K562 (cell line): Measurements from ENCODE around the gene LMNA. TPM values are rescaled to one million over a fixed set of nuclear protein-coding genes. Genes with fewer than 3 reads are reported as not detected.

Source experiments
- ATAC-seq: fragments of 200-7000 bp; cut with Tn5 transposase; 3 replicates; pipeline ENCODE4 v1.9.1; 2020; ENCODE audit warnings: moderate library complexity
- BruUV-seq: library from RNA; stranded (reverse); fragments of 400-500 nt; replicated peaks from 2 replicates; lab custom pipeline; 2021; lab: Mats Ljungman, UMichigan
- CTCF ChIA-PET: fragments of 300-600 bp; formaldehyde crosslinking; extraction: SDS; loops from one replicate; lab custom pipeline; 2021; ENCODE audit warnings: low intra/inter-chr PET ratio; lab: Yijun Ruan, JAX
- POLR2A ChIA-PET: fragments of 300-600, 350-650 bp; sonication (Branson Sonifier 250); formaldehyde crosslinking; extraction: SDS; loops from one replicate; lab custom pipeline; 2021; ENCODE audit warnings: antibody characterized with exemption, inconsistent platforms; lab: Yijun Ruan, JAX
- DNase-seq, 4 experiments: peaks; one replicate each; pipeline versions ENCODE4 v3.0.0 to v3.0.0-alpha.2; 2011 to 2018; ENCODE audit warnings: low spot score in 3 of 4, mixed read lengths in 3 of 4; ENCODE audit errors: extremely low read depth in 1 of 4
- FAIRE-seq: peaks from 2 replicates; lab custom pipeline; 2011; peaks lifted over from hg19 to GRCh38; lab: Jason Lieb, UNC
- H2AFZ ChIP-seq: 2 replicates; pipeline ENCODE4 v1.6.0; 2011; ENCODE audit warnings: low read depth, low read length, control low read depth, inconsistent platforms
- H3K27ac ChIP-seq: fragments of 200-600 bp; 3 replicates; pipeline ENCODE4 v1.8.0; 2011; ENCODE audit warnings: low read depth, mild to moderate bottlenecking, control low read depth, inconsistent platforms, low read length, moderate library complexity, mixed read lengths; ENCODE audit errors: extremely low read depth
- H3K27me3 ChIP-seq, 2 experiments: fragments of 300-600 bp in 1 of 2; 2 replicates in 1 of 2; 3 replicates in 1 of 2; pipeline versions ENCODE4 v1.6.0 to v1.8.0; 2011; ENCODE audit warnings: inconsistent platforms in 2 of 2, low read length in 2 of 2, mild to moderate bottlenecking in 1 of 2, mixed read lengths in 1 of 2, moderate library complexity in 1 of 2; ENCODE audit not compliant: control insufficient read depth in 2 of 2, insufficient read depth in 2 of 2
- H3K36me3 ChIP-seq: fragments of 300-600 bp; 3 replicates; pipeline ENCODE4 v1.8.0; 2011; ENCODE audit warnings: mild to moderate bottlenecking, low read length, inconsistent platforms; ENCODE audit not compliant: control insufficient read depth, insufficient read depth
- H3K4me1 ChIP-seq, 2 experiments: fragments of 200-600 bp in 1 of 2; replicated peaks in 1 of 2; 2 replicates in 1 of 2; 3 replicates in 1 of 2; pipeline versions ENCODE4 v1.5.1 to v1.8.0; 2011; ENCODE audit warnings: inconsistent platforms in 2 of 2, low read length in 2 of 2, mild to moderate bottlenecking in 1 of 2, mixed read lengths in 1 of 2, moderate library complexity in 1 of 2; ENCODE audit not compliant: control insufficient read depth in 2 of 2, insufficient read depth in 2 of 2
- H3K4me2 ChIP-seq: 2 replicates; pipeline ENCODE4 v1.6.1; 2011; ENCODE audit warnings: low read length, control low read depth, inconsistent platforms, mixed read lengths; ENCODE audit not compliant: insufficient read depth
- H3K4me3 ChIP-seq: fragments of 200-600 bp; sonication (generic), shearing (Covaris generic); 2 replicates; pipeline ENCODE4 v1.5.1; 2016; ENCODE audit warnings: control low read depth, inconsistent platforms
- H3K79me2 ChIP-seq: fragments of 200-600 bp; 3 replicates; pipeline ENCODE4 v1.8.0; 2011; ENCODE audit warnings: low read length, inconsistent platforms; ENCODE audit not compliant: control insufficient read depth, insufficient read depth
- H3K9ac ChIP-seq, 2 experiments: 2 replicates each; pipeline versions ENCODE4 v1.6.0 to v1.6.1; 2011; ENCODE audit warnings: low read depth in 2 of 2, low read length in 2 of 2, control low read depth in 1 of 2, inconsistent platforms in 1 of 2, mild to moderate bottlenecking in 1 of 2, mixed read lengths in 1 of 2; ENCODE audit not compliant: insufficient read depth in 1 of 2
- H3K9me1 ChIP-seq: one replicate; pipeline ENCODE4 v1.6.0; 2011; ENCODE audit warnings: inconsistent platforms, mild to moderate bottlenecking, low read length, moderate library complexity; ENCODE audit not compliant: control insufficient read depth, insufficient read depth
- H3K9me3 ChIP-seq: replicated peaks from 2 replicates; pipeline ENCODE4 v1.5.1; 2011; ENCODE audit warnings: low read depth, low read length, inconsistent platforms; ENCODE audit not compliant: control insufficient read depth, insufficient read depth
- H4K20me1 ChIP-seq: replicated peaks from 2 replicates; pipeline ENCODE4 v1.6.1; 2011; ENCODE audit warnings: low read length, inconsistent platforms, mixed read lengths; ENCODE audit not compliant: control insufficient read depth, insufficient read depth
- CBX3 ChIP-seq, 2 experiments: IDR thresholded peaks; 1 replicate in 1 of 2; 2 replicates in 1 of 2; pipeline ENCODE4 v1.6.1; 2012; ENCODE audit warnings: inconsistent platforms in 2 of 2, low read length in 2 of 2, borderline replicate concordance in 1 of 2, control low read depth in 1 of 2
- DNMT1 ChIP-seq: fragments of 450-650 bp; IDR thresholded peaks from 2 replicates; pipeline ENCODE4 v1.6.1; 2016; ENCODE audit warnings: antibody characterized with exemption, mild to moderate bottlenecking
- ERF ChIP-seq: fragments of 450-650 bp; formaldehyde crosslinking; IDR thresholded peaks from 2 replicates; pipeline ENCODE4 v1.4.0; 2020; ENCODE audit warnings: mild to moderate bottlenecking, mixed read lengths
- GATA2 ChIP-seq: sonication (generic); formaldehyde crosslinking; IDR thresholded peaks from 2 replicates; pipeline ENCODE4 v1.4.0; 2020; ENCODE audit warnings: mild to moderate bottlenecking, missing genetic modification reagents
- IFI16 ChIP-seq: fragments of 250-450 bp; sonication (Bioruptor Pico); IDR thresholded peaks from 2 replicates; pipeline ENCODE4 v2.1.2; 2022; ENCODE audit warnings: mild to moderate bottlenecking, inconsistent platforms
- KLF13 ChIP-seq: fragments of 450-650 bp; IDR thresholded peaks from 2 replicates; pipeline ENCODE4 v1.6.1; 2016; ENCODE audit warnings: missing genetic modification characterization, low read depth, mild to moderate bottlenecking, missing compliant biosample characterization, moderate library complexity, borderline replicate concordance
- MXI1 ChIP-seq: IDR thresholded peaks from 2 replicates; pipeline ENCODE4 v1.6.1; 2011; ENCODE audit warnings: low read depth, mild to moderate bottlenecking, improper control_type of control experiment, low read length
- NFE2 ChIP-seq: IDR thresholded peaks from 2 replicates; pipeline ENCODE4 v1.6.1; 2014; ENCODE audit warnings: antibody characterized with exemption, low read depth
- NFIC ChIP-seq: fragments of 450-650 bp; IDR thresholded peaks from 2 replicates; pipeline ENCODE4 v1.6.1; 2017; ENCODE audit warnings: mild to moderate bottlenecking, inconsistent platforms
- SP1 ChIP-seq: sonication (generic); formaldehyde crosslinking; IDR thresholded peaks from 2 replicates; pipeline ENCODE4 v1.8.1; 2022; ENCODE audit warnings: mild to moderate bottlenecking, missing genetic modification reagents
- ZBTB26 ChIP-seq: fragments of 450-650 bp; formaldehyde crosslinking; IDR thresholded peaks from 2 replicates; pipeline ENCODE4 v1.4.0; 2022; ENCODE audit warnings: missing genetic modification characterization
- ZKSCAN3 ChIP-seq: fragments of 250-450 bp; sonication (Bioruptor Pico); IDR thresholded peaks from 2 replicates; pipeline ENCODE4 v1.4.0; 2020
- ZNF253 ChIP-seq: fragments of 250-450 bp; sonication (Bioruptor Pico); conservative IDR thresholded peaks from 2 replicates; pipeline ENCODE4 v1.6.1; 2021; ENCODE audit warnings: mild to moderate bottlenecking
- ZNF3 ChIP-seq: fragments of 250-450 bp; sonication (Bioruptor Pico); IDR thresholded peaks from 2 replicates; pipeline ENCODE4 v1.5.0; 2021; ENCODE audit warnings: mild to moderate bottlenecking, moderate library complexity
- ZNF324 ChIP-seq: fragments of 250-450 bp; sonication (Bioruptor Pico); IDR thresholded peaks from 2 replicates; pipeline ENCODE4 v1.4.0; 2020; ENCODE audit warnings: mild to moderate bottlenecking
- ZNF347 ChIP-seq: fragments of 450-650 bp; formaldehyde crosslinking; IDR thresholded peaks from 2 replicates; pipeline ENCODE4 v1.4.0; 2020; ENCODE audit warnings: low read depth, mild to moderate bottlenecking, moderate library complexity
- ZNF830 ChIP-seq: fragments of 250-450 bp; sonication (Bioruptor Pico); IDR thresholded peaks from 2 replicates; pipeline ENCODE4 v1.5.0; 2021; ENCODE audit warnings: mild to moderate bottlenecking
- WGBS: fragments of 100-300 bp; shearing (Covaris generic); methylation state at CpG from one replicate; pipeline ENCODE4 v1.1.6; 2016; ENCODE audit warnings: low coverage, mixed read lengths; ENCODE audit not compliant: insufficient coverage; ENCODE audit errors: missing lambda C conversion rate; 5-methylcytosine and 5-hydroxymethylcytosine counted together
- in situ Hi-C: fragments of 300-500 bp; cut with MboI; formaldehyde crosslinking; loops from 4 replicates; pipeline ENCODE4 v1.15.0; 2018; ENCODE audit warnings: inconsistent platforms, mixed read lengths
- intact Hi-C: fragments of 100-400 bp; cut with micrococcal nuclease; formaldehyde crosslinking; loops from 2 replicates; pipeline ENCODE4 v1.14.2; 2022
- polyA plus RNA-seq, 8 experiments: library from polyadenylated mRNA; depleted of rRNA in 4 of 8; stranded (reverse) in 5 of 8; unstranded in 3 of 8; fragments of >200 nt; fragmentation: Nextera tagmentation in 2 of 8; fragmentation: Illumina TruSeq in 1 of 8; extraction: Ambion mirVana in 2 of 8; extraction: Trizol in 1 of 8; gene quantifications; 2 replicates each; pipeline versions ENCODE4 v1.2.1 to v1.2.3, GENCODE V29; 2011 to 2014; ENCODE audit warnings: inconsistent platforms in 1 of 8, missing spikeins in 1 of 8
- total RNA-seq, 7 experiments: library from RNA; depleted of rRNA in 6 of 7; stranded (reverse); fragments of >200 nt in 6 of 7; fragmentation: Illumina TruSeq in 2 of 7; extraction: Trizol in 2 of 7; gene quantifications; 2 replicates each; pipeline versions ENCODE4 v1.2.1 to v1.2.3, GENCODE V29; 2011 to 2021; ENCODE audit warnings: low replicate concordance in 1 of 7
- TF ChIP-seq, protein P1 (sequence below), 3 experiments: fragments of 200-800 bp in 1 of 3; fragments of 250-450 bp in 1 of 3; fragments of 450-650 bp in 1 of 3; sonication (Bioruptor Pico) in 1 of 3; sonication (Bioruptor generic) in 1 of 3; formaldehyde crosslinking in 1 of 3; IDR thresholded peaks; 2 replicates each; pipeline versions ENCODE4 v1.6.1 to v1.8.0; 2016 to 2022; ENCODE audit warnings: mild to moderate bottlenecking in 2 of 3, missing genetic modification characterization in 2 of 3, missing compliant biosample characterization in 1 of 3, moderate library complexity in 1 of 3

The LMNA gene
- total and polyA plus RNA-seq, 9 of the 15 experiments (the other 6 are each of a cell fraction or from before 2014, with no cell fraction given), result 1.00 to 347 (median 88.2) TPM

GRCh38 chr1:156065212-156065611 is 49.3 kb upstream of the LMNA start:
- no peaks in the 10 kb centered on the region for H3K27me3 ChIP-seq
- H3K4me1 ChIP-seq, result peaks cover 6 to 21% of the 10 kb centered on the region in 2 experiments; a peak in 4 of 5 replicates
- H4K20me1 ChIP-seq, result no peaks in the 10 kb centered on the region
- H3K4me3 ChIP-seq, result no peak overlapping the region
- FAIRE-seq (no peak), DNase-seq (no peak), ATAC-seq (no peak)
- H3K9ac ChIP-seq, result no peak overlapping the region
- 83% methylated on average over 3 of the region's 3 CpGs for WGBS
- H3K9me1 ChIP-seq, result no peaks in the 10 kb centered on the region
- H2AFZ ChIP-seq, result no peak overlapping the region
- ChIA-PET CTCF (interaction anchor here (2.1 kb wide), 1 partner anchor 126 kb away, joined by 6 read pairs; no protein-coding TSS in a partner anchor), POLR2A (interaction anchor here (0.5 to 2.5 kb wide), 6 partner anchors 9 to 142 kb away, joined by 3 to 9 read pairs (median 3); partner anchors contain the start of gene KHDC4)
- TF ChIP-seq IFI16 (CRISPR knock-in tag) (no peak), NFIC (no peak), ZBTB26 (CRISPR knock-in tag) (no peak), KLF13 (tag) (no peak), ZNF253 (CRISPR knock-in tag) (no peak), ZNF3 (CRISPR knock-in tag) (no peak), CBX3 (IDR thresholded peaks at IDR 0.05; ENCODE audit: borderline replicate concordance in 1 of 2, low read length in 2 of 2) (no peak), DNMT1 (no peak), GATA2 (CRISPR knock-in tag) (no peak), ZNF347 (no peak), SP1 (no peak), ZKSCAN3 (CRISPR knock-in tag) (no peak), ZNF830 (no peak), ZNF324 (CRISPR knock-in tag) (no peak), NFE2 (no peak), MXI1 (no peak), ERF (no peak)
- TF ChIP-seq, protein P1, sequence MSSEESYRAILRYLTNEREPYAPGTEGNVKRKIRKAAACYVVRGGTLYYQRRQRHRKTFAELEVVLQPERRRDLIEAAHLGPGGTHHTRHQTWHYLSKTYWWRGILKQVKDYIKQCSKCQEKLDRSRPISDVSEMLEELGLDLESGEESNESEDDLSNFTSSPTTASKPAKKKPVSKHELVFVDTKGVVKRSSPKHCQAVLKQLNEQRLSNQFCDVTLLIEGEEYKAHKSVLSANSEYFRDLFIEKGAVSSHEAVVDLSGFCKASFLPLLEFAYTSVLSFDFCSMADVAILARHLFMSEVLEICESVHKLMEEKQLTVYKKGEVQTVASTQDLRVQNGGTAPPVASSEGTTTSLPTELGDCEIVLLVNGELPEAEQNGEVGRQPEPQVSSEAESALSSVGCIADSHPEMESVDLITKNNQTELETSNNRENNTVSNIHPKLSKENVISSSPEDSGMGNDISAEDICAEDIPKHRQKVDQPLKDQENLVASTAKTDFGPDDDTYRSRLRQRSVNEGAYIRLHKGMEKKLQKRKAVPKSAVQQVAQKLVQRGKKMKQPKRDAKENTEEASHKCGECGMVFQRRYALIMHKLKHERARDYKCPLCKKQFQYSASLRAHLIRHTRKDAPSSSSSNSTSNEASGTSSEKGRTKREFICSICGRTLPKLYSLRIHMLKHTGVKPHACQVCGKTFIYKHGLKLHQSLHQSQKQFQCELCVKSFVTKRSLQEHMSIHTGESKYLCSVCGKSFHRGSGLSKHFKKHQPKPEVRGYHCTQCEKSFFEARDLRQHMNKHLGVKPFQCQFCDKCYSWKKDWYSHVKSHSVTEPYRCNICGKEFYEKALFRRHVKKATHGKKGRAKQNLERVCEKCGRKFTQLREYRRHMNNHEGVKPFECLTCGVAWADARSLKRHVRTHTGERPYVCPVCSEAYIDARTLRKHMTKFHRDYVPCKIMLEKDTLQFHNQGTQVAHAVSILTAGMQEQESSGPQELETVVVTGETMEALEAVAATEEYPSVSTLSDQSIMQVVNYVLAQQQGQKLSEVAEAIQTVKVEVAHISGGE (CRISPR knock-in tag; IDR thresholded peaks at IDR 0.05), result no peak
- no peaks in the 10 kb centered on the region for H3K36me3 ChIP-seq
- no peak overlapping the region for H3K27ac ChIP-seq
- in situ Hi-C loops, result loop anchor here (5.0 kb wide), 1 partner anchor 133 kb away; the partner anchor contains the start of gene KHDC4
- no TSS peak for BruUV-seq
- no peaks in the 10 kb centered on the region for H3K79me2 ChIP-seq
- no peak overlapping the region for H3K4me2 ChIP-seq
- intact Hi-C loops, result loop anchor here (5.0 kb wide), 3 partner anchors 38 to 328 kb away; no protein-coding TSS in a partner anchor
- no peaks in the 10 kb centered on the region for H3K9me3 ChIP-seq
